VCaP (cell line): ENCODE results near the gene PPP4R4.

Experiments
- H3K27ac ChIP-seq: fragments of 450-650 bp; 2 replicates; pipeline ENCODE4 v1.5.1; 2017
- TF ChIP-seq, protein P1 (sequence below): fragments of 450-650 bp; conservative IDR thresholded peaks from 2 replicates; pipeline ENCODE4 v1.5.1; 2017; ENCODE audit warnings: mild to moderate bottlenecking, moderate library complexity

Gene PPP4R4

GRCh38 chr14:94163796-94164195, 10.3 kb upstream of the PPP4R4 start:
- TF ChIP-seq, protein P1, sequence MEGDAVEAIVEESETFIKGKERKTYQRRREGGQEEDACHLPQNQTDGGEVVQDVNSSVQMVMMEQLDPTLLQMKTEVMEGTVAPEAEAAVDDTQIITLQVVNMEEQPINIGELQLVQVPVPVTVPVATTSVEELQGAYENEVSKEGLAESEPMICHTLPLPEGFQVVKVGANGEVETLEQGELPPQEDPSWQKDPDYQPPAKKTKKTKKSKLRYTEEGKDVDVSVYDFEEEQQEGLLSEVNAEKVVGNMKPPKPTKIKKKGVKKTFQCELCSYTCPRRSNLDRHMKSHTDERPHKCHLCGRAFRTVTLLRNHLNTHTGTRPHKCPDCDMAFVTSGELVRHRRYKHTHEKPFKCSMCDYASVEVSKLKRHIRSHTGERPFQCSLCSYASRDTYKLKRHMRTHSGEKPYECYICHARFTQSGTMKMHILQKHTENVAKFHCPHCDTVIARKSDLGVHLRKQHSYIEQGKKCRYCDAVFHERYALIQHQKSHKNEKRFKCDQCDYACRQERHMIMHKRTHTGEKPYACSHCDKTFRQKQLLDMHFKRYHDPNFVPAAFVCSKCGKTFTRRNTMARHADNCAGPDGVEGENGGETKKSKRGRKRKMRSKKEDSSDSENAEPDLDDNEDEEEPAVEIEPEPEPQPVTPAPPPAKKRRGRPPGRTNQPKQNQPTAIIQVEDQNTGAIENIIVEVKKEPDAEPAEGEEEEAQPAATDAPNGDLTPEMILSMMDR, result no peak
- no peak overlapping the region for H3K27ac ChIP-seq

DNA sequence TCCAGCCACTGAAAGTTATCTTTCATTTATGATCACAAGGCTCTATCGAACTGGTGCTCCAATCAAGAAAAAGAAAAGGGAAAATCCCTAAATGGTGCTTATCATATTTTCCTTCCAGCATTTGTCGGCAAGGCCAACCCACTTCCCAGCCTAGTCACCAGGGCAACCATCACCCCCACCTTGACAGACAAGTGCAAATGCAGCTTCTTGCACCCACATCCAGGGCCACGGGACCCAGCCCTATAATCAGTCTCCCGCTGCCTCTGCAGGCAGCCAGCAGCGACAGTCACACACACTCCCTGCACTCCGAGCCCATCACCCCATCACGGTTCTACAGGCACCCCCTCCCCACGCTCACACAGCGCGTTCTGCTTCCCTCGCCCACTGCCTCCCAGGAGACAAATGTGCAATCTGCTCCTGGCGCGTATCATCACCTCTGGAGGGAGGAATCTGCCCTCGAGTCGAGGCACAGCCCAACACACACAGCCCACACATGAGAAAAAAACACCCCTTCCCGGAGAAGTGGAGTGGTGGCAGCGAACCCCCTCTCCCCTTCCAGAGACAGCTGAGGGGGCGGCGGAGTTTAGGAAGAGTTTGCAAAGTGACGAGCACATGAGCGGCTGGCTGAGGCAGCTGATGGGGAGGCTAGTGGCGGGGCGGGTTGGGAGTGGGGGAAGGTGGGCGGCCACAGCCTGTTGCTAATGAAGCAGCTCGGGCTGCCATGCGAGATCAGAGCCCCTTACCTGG, 9.3 kb upstream of the PPP4R4 start:
- TF ChIP-seq, protein P1, result no peak

GRCh38 chr14:94165744-94166143, 8.4 kb upstream of the PPP4R4 start:
- TF ChIP-seq, protein P1, result no peak
- no peak overlapping the region for H3K27ac ChIP-seq

More for the DNA sequence above, 9.3 kb upstream of the PPP4R4 start:
- no peak overlapping the region for H3K27ac ChIP-seq

DNA sequence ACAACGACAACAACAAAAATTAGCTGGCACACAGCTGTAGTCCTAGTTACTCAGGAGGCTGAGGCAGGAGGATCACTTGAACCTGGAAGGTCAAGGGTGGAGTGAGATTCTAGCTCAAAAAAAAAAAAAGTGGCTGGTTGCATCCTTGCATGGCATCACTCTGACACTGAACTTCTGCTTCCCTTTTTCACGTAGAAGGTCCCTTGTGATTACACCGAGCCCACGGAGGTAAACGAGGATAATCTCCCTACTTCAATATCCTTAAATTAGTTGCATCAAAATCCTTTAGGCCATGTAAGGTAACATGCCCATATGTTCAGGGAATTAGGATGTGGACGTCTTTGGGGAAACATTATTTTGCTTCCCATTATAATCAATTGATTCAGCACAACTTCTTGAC, 4.0 kb upstream of the PPP4R4 start:
- TF ChIP-seq, protein P1, result no peak
- H3K27ac ChIP-seq, result no peak overlapping the region

- H3K27ac ChIP-seq, result no peak overlapping the region
- TF ChIP-seq, protein P1, result no peak
Observed at GRCh38 chr14:94171208-94171607, 2.9 kb upstream of the PPP4R4 start.

DNA sequence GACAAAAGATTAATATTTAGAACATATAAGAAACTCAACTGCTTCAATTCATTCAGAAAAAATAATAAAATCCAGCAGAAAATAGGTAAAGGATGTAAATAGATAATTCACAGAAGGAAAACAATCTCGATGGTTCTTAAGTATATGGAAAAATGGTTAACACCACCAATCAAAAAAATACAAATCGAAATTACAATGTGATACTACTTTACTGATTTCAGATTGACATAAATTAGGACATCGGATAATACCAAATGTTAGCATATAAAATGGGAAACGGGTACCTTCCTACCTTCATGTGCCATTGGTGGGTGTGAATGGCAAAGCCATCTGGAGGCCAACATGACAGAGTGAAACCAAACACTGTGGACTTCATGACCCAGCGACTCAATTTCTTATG, 1.6 kb upstream of the PPP4R4 start:
- TF ChIP-seq, protein P1, result no peak
- no peak overlapping the region for H3K27ac ChIP-seq

- TF ChIP-seq, protein P1, result no peak
- H3K27ac ChIP-seq, result peak overlapping the region; percentile 51; the same call in 1 of the 2 replicates
Observed at GRCh38 chr14:94173471-94173884, 644 bp upstream of the PPP4R4 start.
